ENCODE results near the gene EIPR1.

Gene EIPR1

DNA sequence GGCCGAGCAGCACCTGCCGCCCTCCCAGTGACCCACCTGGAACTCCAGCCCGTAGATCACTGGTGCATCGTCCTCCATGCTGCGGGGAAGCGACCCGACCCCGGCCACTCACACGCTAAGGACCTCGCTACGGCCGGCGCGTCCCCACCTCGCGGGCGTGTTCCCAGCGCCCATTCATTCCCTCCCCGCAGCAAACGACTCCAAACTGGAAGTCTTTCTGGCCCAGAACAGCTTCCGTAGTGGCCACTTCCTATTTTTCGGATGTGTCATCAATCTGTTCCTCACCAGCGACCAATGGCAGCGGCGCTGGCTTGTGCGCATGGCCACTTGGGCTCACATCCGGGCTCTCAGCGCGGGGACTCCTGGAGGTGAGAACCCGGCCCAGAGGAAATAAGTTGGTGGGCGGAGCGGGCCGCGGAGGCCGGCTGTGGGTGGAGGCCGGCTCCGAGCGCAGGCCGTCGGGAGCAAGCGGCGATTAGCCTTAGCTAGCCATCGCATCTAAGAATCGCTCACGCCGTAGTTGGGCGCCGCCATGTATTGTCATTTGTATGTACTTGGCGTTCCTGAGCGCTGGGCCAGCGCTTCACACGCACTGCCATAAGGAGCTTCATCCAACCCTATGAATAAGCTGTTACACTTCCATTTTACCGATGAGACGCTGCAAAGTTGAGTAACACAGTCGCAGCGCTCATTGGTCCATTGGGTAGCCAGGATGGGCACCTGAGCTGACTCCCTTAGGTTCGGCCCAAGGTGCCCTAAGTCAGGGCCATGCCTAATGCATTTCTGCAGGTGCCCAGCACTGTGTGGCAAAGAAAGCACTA is at the start of gene EIPR1:
Gene EIPR1 (minus strand): TSS at position 207 of the 821 bp plus-strand sequence. CDS start 129 bp downstream, at position 78.
- peak; percentile 93 for DNase-seq

DNA sequence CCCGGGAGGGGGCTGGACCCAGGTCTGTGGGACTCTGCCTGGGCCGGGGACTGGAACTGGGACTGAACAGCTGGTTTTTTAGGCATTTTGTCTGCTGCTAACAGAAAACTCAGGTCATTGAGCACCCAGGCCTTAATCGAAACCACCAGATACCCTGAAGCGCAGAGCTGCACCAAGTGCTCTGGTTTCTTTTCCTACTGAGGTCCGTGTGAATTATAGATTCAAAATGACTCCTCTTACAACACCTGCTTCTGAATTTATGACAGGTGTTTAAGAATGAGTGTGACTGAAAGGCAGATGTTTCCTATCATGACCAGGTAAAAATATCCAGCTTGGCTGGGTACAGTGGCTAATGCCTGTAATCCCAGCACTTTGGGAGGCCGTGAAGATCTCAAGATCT is 49.7 kb upstream of the EIPR1 start:
- DNase-seq, result no peak

DNA sequence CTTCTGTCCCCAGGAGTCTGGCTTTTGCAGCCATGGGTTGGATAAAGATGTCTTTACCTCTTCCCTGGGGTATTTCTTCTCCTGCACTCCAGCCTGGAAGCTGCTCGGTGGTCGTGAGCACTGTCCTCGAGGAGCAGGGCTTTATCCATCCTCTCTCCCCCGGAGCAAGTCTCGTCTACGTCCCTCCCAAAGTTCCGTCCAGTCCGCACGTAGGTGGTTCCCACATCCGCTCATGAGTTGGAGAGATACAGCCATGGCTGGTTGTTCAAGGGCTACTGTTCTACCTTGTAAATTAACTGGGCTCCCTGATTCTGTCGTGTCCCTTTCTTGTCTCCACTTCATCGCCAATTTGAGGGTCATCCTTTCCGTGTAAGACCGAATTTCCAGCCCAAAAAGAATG is 49.0 kb upstream of the EIPR1 start:
- DNase-seq, result no peak

DNA sequence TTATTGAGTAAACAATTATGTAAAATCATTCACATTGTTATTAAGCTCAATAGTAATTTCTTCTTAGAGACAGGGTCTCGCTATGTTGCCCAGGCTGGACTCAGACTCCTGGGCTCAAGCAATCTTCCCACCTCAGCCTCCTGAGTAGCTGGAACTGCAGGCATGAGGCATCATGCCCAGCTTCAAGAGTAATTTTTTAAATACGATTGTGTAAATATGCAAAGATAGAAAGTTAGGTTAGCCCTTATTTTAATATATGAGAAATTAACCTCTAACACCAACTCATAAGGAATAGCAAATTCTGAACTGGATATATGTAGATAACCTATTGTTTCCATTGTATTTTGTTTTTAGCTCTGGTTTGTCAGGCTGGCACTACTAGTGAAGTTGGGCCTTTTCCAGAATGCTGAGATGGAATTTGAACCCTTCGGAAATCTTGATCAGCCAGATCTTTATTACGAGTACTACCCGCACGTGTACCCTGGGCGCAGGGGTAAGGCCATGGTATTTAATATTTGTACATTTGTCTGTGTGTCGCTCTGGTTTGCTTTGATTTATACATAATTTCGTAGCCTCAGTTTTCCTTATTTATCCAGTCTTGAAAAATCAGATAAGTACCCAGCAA is 46.7 kb upstream of the EIPR1 start:
- no peak for DNase-seq

DNA sequence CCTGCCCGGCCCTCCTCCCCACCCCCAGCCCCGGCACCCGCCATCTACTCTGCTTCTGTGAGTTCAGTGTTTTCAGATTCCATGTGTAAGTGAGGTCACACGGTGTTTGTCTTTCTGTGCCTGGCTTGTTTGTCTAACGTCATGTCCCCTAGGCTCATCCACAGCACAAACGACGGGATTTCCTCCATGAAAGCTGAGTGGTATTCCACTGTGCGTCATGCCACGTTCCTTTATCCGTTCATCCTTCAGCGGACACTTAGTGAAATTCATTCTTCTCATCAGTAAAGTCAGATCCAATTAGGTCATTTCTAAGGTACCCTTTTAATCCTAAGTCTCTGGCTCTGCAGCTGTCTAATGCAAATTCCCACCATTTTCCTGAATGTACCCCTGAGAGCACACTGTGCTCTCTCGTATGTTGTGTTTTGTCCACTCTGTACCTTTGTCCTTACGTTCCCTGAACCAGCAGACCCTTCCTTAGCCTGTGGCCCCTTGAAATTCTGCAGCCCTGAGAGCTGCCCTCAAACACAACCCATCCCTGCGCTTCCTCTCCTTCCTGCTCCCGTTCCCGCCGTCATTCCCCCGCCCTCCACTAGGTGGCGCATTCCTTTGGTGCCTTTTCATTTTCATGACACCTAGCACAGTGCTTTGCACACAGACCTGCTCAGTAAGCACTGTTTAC is 46.0 kb upstream of the EIPR1 start:
- DNase-seq, result peak; percentile 76

DNA sequence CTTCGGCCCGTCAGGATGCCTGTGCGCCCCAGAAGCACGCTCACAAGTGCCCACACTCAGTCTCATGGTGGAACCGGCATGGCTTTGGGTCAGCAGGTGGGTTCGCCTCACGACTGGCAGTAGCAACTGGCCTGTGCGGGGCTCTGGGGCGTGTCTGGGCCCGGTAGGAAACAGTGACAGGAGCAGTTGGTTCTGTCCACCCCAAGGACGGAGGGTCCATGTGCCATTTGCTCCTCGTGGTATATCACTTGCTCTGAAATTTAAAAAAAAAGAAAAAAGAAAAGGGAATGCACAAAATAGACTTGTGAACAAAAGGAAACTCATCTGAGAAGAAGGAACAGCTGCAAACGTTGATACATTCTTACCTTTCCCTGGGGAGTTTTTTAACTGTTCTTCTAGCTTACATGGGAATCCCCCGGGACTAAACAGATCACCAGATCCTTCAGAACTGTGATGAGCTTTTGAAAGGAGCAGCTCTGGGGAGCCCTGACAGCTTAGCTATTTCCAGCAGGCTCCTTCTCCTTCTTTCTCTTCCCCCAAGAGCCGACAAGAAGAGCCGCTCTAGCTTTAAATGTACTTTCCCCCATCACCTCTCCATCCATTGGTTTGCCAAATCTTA is 44.7 kb upstream of the EIPR1 start:
- DNase-seq, result no peak

DNA sequence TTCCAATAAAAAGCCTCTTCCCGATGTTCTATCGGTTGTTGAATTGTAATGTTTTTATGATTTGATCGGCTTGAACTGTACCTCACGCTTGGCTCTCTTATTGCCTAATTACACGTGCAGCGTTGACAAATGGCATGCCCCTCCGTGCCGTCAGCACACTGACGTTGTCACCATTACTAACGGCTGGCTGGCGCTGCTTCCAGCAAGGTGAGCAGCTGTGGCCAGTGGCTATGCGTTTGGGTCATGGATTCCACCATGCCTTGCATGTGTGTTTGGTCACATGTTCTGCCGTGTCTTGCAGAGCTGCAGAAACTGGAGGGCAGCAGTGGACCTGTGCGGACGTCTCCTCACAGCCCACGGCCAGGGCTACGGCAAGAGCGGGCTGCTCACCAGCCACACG is 44.0 kb upstream of the EIPR1 start:
- DNase-seq, result no peak

DNA sequence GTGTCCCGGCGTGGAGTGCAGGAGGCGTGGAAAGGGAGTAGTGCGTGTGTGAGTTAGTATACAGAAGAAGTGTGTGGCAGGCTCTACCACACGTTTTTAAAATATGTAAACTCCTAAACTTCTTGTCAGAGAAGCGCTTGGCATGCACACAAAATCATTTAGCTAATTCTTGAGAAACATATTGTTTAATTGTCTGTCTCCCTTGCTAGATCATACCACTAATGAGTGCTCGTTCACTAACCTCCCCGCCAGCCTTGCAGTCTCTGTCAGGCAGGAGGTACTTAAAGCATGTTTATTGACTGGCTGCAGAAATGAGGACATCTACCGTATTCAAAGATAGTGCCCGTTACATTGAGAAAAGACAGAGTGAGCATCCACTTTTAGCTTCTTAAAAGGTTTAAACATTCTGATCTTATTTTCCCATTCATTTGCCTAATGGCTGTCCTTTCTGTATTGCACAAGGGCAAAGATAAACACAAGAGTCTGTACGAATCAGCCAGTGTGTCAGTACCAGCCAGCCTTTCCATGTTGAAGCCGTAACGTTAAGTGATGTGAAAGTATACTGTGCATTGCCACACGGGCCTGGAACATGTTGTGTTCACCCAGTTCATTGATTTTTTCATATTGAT is 43.3 kb upstream of the EIPR1 start:
- no peak for DNase-seq

DNA sequence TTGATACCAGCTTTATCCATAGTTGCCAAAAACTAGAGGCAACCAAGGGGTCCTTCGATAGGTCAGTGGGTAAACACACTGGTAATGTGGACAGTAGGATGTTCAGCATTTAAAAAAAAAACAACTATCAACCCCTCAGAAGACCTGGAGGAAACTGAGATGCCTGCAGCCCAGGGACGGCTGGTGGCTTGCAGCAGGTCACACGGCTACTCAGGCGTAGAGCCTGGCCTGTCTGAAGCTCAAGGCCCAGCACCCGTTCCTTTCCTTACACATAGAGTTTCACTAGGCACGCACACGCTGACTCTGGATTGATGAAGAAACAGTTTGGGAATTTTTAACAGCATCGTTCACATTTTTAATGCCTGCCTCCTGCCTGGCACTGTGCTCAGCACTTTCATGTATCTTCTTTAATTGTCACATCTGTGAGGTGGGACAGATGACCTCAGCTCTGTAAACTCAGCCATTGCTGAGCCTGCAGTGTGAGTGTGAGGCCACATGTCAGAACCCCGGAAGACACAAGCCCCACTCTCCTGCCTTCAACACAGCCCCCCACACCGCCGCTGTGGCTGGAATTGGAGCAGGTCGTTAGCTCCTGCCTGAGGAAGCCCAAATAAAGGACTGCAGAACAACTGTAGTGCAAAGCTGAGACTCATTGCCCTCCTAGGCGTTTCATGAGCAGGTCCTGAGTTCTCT is 42.6 kb upstream of the EIPR1 start:
- DNase-seq, result no peak

DNA sequence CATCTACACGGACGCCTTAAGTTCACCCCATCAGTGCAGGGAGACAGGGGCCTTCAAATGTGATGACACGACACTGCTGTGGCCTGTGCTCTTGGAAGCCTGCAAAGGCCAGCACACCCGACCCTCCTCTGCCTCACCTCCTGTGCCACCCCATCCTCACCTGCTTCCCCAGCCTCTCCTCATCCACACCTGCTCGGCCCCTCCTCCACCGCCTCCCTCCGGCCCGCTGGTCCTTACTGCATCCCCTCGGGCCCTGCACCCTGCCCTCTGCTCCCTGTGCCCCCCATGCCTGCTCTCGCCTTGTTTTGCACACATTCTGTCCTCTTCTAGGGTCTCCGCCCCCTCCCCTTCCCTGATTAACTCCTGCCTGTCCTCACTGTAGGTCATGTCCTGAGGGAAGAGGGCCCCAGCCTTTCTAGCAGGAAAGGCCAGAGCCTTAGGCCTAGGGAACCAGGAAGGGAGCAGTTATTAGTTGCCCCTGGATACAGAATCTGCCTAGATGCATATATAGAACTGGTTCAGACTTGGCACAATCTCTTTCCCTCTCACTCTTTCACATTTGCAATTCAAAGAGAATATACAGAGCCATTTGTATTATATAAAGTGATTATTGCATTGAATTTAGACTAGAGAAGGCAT is 41.3 kb upstream of the EIPR1 start:
- no peak for DNase-seq

DNA sequence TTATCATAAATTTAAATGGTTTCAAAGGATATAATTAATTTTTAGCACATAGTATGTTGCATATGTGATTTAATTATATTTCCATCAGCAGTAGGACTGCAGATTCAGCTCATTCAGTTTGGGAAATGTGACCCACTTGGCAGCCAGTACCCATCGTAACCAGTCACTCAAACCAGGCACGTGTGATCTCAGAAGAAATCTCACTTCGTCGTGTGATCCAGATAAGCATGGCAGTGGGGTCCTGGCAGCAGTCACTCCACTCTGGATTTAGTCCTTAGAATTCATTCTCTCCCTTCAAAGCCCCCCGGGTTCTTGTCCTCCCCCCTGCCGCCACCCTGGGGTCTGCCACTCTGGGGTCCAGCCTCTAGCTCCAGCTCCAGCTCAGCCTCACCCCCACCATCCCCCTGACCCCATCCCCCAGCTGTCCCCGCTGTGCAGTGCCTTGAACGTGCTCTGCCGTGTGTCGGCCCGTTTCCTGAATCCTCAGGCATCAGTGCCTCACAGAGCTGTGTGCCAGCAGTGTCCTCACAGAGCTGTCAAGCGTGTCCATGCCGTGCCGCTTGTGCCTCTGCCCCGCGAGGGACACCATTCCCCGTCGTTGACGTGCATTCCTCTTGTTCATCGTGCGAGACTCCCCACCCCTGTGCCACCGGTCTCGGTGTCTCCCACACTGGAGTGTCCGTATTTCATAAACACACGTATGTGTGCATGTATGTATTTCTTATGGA is 36.7 kb upstream of the EIPR1 start:
- DNase-seq, result no peak

DNA sequence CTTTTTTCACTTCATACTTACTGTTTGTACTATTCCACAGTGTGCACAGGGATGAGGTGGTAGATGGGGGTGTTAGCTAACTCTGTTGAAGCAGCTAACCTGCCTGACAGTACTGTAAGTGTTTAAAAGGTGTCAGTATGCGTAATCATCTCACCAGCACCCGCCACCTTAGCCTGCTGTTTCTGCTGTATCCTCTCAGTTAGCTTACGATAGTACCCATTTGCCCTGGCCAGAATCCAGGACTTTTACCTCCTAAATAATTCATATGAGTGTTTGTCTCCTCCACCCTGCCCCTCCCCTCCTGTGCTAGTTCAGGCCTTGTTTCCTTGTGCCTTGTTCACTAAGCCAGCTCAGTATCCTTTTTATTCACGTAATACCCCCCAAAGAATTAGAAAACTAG is 36.1 kb upstream of the EIPR1 start:
- DNase-seq, result no peak

DNA sequence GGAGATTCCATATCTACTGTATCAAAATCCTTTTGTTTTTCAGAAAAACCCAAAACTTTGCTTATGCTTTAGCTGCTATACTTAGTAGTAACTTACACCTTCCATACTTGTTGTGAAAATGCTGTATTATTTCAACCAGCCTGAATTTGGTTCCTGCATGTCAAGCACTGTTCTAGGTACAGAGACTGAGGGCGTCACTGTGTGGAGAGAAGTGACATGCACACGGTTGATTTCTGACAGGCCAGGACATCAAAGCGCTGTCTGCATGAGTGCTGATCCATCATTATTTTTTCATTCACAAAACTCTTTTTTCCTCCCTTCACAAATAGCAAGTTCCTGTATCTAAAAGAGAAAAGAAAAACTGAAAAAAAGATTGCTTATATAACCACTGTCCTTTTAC is 33.5 kb upstream of the EIPR1 start:
- no peak for DNase-seq

DNA sequence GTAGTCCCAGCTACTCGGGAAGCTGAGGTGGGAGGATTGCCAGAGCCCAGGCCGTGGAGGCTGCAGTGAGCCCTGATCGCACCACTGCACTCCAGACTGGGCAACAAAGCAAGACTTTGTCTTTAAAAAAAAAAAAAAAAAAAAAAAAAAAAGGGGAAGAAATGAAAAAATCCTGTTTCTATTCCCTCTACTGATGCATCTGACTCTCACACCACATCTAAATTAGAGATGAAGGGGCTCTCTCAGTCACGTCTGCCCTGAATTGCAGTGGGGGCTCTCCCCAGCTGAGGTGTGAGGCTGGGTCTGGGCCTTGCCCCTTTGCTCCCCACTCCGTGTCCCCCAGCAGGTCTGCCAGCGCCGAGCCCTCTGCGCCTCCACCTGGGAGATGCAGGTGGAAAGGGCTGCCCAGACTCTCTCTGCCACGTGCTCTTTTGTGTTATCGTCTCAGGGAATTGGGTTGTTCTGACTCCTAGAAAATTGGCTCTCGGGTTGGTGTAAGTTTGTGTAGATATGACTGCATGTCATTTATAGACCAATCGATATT is 32.1 kb upstream of the EIPR1 start:
- DNase-seq, result no peak

DNA sequence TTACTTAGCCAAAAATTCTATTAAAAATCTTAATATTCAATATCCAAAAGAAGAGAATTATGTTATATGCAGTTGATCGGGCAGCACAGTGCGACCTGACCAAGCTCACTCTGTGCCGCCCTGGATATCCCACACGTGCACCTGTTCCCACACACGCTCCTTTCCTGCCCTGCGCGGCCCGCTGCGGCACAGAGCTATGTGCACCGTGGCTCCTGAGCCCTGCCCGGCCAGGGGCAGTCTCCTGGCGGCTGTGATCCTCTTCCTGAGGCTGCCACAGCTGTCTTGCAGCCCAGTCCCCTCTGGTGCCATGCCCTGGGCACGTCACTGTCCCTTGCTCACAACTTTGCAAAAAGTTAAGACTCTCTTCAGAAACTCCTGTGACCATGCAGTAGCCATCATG is 31.2 kb upstream of the EIPR1 start:
- DNase-seq, result no peak

DNA sequence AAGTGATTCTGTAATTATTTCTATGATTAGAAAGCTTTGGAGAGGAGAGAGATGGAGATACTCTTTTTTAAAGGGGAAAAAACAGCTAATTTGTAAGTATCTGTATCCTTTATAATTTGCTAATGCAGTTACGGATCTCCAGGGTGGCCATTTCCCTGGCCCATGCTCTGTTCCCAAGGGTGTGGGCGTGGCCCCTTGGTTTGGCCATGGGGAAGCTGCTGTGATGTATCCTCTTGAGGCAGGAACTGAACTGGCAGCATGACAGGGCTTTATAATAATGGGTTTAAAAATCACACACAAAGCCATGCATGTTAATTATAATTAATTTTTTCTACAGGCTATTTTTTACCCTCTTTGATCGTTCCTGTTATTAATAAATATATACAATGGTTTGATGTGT is 28.9 kb upstream of the EIPR1 start:
- no peak for DNase-seq

DNA sequence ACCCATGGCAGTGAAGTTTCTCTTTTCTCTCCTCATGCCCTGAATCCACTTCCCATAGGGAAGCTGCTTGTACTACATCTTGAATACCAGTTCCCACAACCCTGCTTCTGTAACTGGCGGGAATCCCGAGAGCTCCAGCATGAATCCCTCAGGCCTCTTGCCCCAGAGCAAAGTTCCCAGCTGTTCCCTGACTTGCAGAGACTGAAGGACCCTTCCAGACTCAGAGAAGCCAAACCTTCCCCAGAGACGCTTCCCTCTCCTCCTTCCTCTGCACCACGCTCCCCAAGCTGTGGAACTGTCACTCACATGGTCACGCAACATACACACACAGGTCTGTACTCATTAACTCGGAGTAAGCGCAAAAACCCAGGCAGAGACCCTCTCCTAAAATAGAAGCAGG is 28.3 kb upstream of the EIPR1 start:
- no peak for DNase-seq

DNA sequence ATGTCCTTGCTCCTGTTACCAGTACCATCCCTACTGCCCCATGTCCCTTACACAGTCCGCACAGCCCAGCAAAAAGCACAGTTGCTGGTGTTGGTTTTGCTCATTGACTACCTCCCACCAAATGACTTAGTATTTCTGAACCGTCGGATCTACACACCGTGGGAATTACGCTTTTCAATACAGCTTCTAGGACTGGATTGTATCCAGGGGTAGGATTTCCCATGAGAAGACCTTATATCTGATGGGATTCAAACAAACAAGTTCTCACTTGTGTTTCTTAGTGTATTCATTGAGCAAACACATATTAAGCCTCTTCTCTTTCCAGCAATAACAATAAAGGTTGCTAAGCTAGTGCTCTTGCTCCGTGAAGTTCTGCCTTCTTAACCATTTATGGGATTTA is 27.7 kb upstream of the EIPR1 start:
- DNase-seq, result no peak

DNA sequence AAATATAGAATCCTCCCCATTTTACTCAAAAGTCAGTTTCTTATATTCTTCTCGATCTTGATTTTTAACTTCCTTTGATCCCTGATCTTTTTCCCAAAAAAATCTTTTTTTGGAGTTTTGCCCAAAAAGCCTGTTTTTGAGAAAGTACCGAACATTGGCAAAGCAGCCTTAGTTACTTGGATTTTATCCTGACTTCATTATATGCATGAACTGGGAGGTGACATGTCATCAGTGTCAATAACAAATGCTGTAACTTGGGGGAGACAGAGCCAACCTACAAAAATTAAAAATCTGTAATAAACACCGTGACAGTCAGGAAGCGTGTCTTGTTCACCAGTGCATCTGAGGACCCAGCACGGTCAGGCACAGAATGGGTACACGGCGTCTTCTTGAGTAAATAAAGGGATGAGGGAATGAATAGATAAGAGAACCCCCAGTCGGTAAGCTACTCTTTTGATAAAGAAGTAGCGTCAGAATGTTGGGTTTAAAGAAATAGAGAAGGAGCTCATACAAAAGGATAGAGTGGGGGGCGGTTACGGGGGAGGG is 26.8 kb upstream of the EIPR1 start:
- DNase-seq, result no peak

DNA sequence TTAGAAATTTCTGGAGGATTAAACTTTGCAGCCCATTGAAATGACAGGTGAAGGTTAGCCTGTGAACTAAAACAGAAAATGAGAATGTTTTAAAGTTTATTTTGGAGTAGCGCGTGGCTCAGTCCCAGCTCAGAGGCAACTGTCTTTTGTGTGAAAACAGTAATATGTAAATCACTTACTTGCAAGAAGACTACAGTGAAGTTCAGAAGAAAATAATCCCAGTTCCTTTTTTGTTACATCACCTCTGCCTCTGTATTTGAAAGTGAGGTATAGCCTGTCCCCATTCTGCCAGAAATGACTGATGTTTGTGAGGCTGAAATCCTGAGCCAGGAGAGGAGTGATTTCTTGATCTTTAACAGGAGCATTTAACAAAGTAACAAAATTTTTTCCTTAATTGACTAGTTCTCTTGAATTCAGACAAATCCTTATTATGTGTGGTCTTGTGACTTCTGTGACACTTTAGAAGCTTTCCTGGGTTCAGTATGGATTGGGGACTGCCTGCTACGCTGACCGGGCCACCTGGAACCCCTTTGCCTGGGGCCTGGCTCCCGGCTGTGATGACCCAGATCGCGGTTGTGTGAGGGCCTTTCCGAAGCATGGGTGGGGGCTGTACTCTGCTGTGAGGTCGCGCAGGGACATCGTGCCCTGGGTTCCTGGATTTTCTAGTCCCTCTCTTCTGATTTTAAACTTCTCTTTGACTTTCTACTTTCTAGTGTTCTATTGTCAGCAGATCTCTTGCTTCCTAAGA is 26.1 kb upstream of the EIPR1 start:
- no peak for DNase-seq
